Nephron (organoid): ENCODE data around the gene SMARCB1.
"Not testable (repeated sequence)": the region's sequence is repeated elsewhere in the genome, so short reads cannot be mapped to it uniquely, and the experiment has no call there.

Experiments used
- H3K27ac Mint-ChIP-seq, 3 experiments: 2 replicates each; pipeline ENCODE4 v1.8.0; 2020; ENCODE audit warnings: mixed read lengths in 3 of 3, mild to moderate bottlenecking in 2 of 3, moderate library complexity in 1 of 3
- H3K27me3 Mint-ChIP-seq: 2 replicates; pipeline ENCODE4 v1.8.0; 2021; ENCODE audit warnings: low read depth, mild to moderate bottlenecking, moderate library complexity, mixed read lengths
- H3K36me3 Mint-ChIP-seq: 2 replicates; pipeline ENCODE4 v1.8.0; 2020; ENCODE audit warnings: low read depth, mixed read lengths
- H3K4me1 Mint-ChIP-seq: 2 replicates; pipeline ENCODE4 v1.8.0; 2020; ENCODE audit warnings: mixed read lengths
- H3K4me3 Mint-ChIP-seq, 3 experiments: 2 replicates each; pipeline ENCODE4 v1.8.0; 2020; ENCODE audit warnings: mild to moderate bottlenecking in 3 of 3, mixed read lengths in 3 of 3, moderate library complexity in 2 of 3
- H3K9me3 Mint-ChIP-seq: 2 replicates; pipeline ENCODE4 v1.8.0; 2020; ENCODE audit warnings: mixed read lengths
- TF ChIP-seq, protein P1 (sequence below), 3 experiments: fragments of 200-600 bp; sonication (generic); IDR thresholded peaks; one replicate each; pipeline ENCODE4 v1.5.0; 2021; ENCODE audit warnings: antibody characterized with exemption in 3 of 3; ENCODE audit not compliant: unreplicated experiment in 3 of 3

The SMARCB1 gene

DNA sequence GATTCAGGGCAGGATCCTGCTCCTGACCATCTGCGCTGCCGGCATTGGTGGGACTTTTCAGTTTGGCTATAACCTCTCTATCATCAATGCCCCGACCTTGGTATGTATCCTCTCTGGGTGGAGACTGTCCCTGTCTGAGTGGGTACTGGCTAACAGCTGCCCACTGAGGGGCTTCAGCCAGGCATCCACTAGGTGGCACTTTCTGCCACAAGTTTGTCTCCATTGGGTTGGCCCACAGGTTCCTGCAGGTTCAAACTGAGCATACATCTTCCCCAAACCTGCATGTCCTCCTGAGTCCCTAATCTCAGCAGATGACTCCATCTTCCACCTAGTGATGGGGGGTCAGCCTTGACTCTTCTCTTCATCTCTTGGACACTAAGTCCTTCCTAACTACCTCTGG, 75.3 kb downstream of the SMARCB1 start:
- Mint-ChIP-seq H3K36me3 (peaks cover 28% of the 10 kb centered on the region), H3K4me1 (peaks cover 7% of the 10 kb centered on the region), H3K27ac (no peak overlapping the region), H3K9me3 (no peaks in the 10 kb centered on the region), H3K27me3 (no peaks in the 10 kb centered on the region), H3K4me3 (peak overlapping the region; percentile 47 to 63 (median 54))
- TF ChIP-seq, protein P1, sequence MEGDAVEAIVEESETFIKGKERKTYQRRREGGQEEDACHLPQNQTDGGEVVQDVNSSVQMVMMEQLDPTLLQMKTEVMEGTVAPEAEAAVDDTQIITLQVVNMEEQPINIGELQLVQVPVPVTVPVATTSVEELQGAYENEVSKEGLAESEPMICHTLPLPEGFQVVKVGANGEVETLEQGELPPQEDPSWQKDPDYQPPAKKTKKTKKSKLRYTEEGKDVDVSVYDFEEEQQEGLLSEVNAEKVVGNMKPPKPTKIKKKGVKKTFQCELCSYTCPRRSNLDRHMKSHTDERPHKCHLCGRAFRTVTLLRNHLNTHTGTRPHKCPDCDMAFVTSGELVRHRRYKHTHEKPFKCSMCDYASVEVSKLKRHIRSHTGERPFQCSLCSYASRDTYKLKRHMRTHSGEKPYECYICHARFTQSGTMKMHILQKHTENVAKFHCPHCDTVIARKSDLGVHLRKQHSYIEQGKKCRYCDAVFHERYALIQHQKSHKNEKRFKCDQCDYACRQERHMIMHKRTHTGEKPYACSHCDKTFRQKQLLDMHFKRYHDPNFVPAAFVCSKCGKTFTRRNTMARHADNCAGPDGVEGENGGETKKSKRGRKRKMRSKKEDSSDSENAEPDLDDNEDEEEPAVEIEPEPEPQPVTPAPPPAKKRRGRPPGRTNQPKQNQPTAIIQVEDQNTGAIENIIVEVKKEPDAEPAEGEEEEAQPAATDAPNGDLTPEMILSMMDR (IDR thresholded peaks at IDR 0.05; ENCODE audit: unreplicated experiment in 3 of 3), result peak in 2 of 3 experiments; percentile 21 to 44

DNA sequence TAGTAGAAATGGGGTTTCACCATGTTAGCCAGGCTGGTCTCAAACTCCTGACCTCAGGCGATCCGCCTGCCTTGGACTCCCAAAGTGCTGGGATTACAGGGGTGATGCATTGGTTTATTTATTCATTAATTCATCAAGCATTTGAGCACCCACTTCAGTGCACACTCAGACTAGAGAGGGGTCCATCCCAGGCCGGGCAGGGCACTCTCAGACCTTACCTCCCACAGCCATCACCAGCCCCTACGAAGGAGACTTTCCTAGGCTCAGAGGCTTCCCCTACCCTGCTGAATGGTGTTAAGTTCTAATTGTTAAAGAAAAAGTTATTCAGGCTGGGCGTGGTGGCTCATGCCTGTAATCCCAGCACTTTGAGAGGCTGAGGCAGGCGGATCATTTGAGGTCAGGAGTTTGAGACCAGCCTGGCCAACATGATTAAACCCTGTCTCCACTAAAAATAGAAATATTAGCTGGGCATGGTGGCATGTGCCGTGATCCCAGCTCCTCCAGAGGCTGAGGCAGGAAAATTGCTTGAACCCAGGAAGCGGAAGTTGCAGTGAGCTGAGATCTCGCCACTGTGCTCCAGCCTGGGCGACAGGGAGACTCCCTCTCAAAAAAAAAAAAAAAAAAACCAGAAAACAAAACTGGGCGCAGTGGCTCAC, 77.9 kb downstream of the SMARCB1 start:
- H3K27me3 Mint-ChIP-seq, H3K27ac Mint-ChIP-seq, H3K9me3 Mint-ChIP-seq, H3K4me3 Mint-ChIP-seq, H3K4me1 Mint-ChIP-seq: not testable (repeated sequence)
- peaks cover 51% of the 10 kb centered on the region for H3K36me3 Mint-ChIP-seq

DNA sequence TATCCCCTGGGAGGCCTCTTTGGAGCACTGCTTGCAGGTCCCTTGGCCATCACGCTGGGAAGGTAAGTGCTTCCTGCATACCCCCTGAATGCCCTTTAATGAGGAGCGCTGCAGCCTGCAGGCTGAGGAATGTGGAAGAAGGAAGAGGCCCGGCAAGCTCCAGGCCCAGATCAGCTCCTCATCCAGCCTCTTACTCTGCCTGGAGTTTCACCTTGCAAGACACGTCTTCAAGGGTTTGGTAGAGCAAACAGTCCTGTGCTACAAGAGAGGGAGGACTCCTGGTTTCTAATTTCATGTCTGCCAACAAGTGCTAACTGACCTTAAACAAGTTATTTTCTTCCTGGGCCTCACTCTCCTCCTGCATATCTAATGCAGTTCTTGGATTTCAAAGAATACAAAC, 81.8 kb downstream of the SMARCB1 start:
- no peak overlapping the region for H3K4me3 Mint-ChIP-seq

DNA sequence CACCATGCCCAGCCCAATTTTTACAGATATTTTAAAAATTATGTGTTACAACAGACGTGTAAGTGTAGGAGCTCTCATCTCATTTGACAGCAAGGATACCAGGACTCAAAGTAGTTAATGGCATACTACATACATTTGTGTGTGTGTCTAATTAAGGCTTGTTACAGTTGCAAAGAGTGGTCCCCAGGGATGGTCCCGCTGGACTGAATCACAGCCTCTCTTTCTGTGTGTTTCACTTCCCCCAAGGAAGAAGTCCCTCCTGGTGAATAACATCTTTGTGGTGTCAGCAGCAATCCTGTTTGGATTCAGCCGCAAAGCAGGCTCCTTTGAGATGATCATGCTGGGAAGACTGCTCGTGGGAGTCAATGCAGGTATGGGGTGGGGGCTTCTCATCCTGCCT, 88.1 kb downstream of the SMARCB1 start:
- Mint-ChIP-seq H3K4me3 (no peak overlapping the region), H3K4me1 (no peaks in the 10 kb centered on the region), H3K36me3 (peaks cover 54% of the 10 kb centered on the region), H3K27me3 (no peaks in the 10 kb centered on the region), H3K9me3 (no peaks in the 10 kb centered on the region), H3K27ac (no peak overlapping the region)
- TF ChIP-seq, protein P1 (IDR thresholded peaks at IDR 0.05; ENCODE audit: unreplicated experiment in 3 of 3), result no peak

More for the DNA sequence above, 81.8 kb downstream of the SMARCB1 start:
- Mint-ChIP-seq H3K27me3 (no peaks in the 10 kb centered on the region), H3K4me1 (no peaks in the 10 kb centered on the region), H3K36me3 (peaks cover 43% of the 10 kb centered on the region), H3K9me3 (no peaks in the 10 kb centered on the region), H3K27ac (no peak overlapping the region)
- TF ChIP-seq, protein P1 (IDR thresholded peaks at IDR 0.05; ENCODE audit: unreplicated experiment in 3 of 3), result no peak

DNA sequence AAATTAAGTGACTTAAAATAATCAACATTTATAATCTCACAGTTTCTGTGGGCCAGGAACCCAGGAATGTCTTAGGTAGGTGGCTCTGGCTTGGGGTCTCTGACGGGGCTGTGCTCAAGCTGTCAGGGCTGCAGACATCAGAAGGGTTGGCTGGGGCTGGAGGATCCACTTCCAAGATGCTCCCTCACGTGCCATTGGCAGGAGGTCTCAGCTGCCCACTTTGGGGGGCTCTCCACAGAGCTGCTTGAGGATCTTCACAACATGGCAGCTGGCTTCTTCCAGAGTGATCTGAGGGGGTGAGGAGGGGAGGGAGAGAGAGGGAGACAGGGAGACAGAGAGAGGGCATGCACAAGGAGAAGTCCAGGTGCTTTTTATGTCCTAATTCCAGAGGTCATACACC, 89.0 kb downstream of the SMARCB1 start:
- TF ChIP-seq, protein P1 (IDR thresholded peaks at IDR 0.05; ENCODE audit: unreplicated experiment in 3 of 3), result no peak
- no peak overlapping the region for H3K27ac Mint-ChIP-seq
- H3K27me3 Mint-ChIP-seq, result no peaks in the 10 kb centered on the region
- no peak overlapping the region for H3K4me3 Mint-ChIP-seq
- H3K36me3 Mint-ChIP-seq, result peaks cover 56% of the 10 kb centered on the region
- H3K4me1 Mint-ChIP-seq, result no peaks in the 10 kb centered on the region
- H3K9me3 Mint-ChIP-seq, result no peaks in the 10 kb centered on the region

DNA sequence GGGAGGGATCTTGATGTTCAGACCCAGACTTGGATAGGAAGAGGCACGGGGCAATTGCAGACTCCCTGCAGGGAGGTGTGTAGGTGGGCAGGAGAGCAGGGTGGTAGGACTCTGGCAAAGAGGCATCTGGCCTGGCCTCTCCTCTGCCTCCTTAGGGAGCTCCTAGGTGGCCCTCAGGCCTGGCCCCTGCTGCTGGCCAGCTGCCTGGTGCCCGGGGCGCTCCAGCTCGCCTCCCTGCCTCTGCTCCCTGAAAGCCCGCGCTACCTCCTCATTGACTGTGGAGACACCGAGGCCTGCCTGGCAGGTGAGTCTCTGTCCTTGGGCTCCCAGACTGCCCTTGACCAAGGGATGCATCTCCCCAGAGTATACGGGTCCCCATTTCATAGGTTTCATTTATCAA, 90.8 kb downstream of the SMARCB1 start:
- no peak overlapping the region for H3K4me3 Mint-ChIP-seq
- H3K27ac Mint-ChIP-seq, result peak overlapping the region in 1 of 3 experiments; percentile 81
- no peaks in the 10 kb centered on the region for H3K9me3 Mint-ChIP-seq
- peaks cover 70% of the 10 kb centered on the region for H3K36me3 Mint-ChIP-seq
- H3K4me1 Mint-ChIP-seq, result no peaks in the 10 kb centered on the region
- no peaks in the 10 kb centered on the region for H3K27me3 Mint-ChIP-seq
- TF ChIP-seq, protein P1 (IDR thresholded peaks at IDR 0.05; ENCODE audit: unreplicated experiment in 3 of 3), result no peak
